SK-N-SH (cell line): ENCODE results near the gene CHST7. TPM values are rescaled to one million over a fixed set of nuclear protein-coding genes. Genes with fewer than 3 reads are reported as not detected.

Experiments used
- CTCF ChIA-PET: fragments of 300-600, 350-600 bp; formaldehyde crosslinking; extraction: SDS; loops from one replicate; lab custom pipeline; 2021; lab: Yijun Ruan, JAX
- POLR2A ChIA-PET: fragments of 350-600 bp; sonication (Branson Sonifier 250); formaldehyde crosslinking; extraction: SDS; loops from one replicate; lab custom pipeline; 2020; ENCODE audit warnings: antibody characterized with exemption, inconsistent platforms; lab: Yijun Ruan, JAX
- DNase-seq: peaks from one replicate; pipeline ENCODE4 v3.0.0; 2012
- H2AFZ ChIP-seq: fragments of 200-600 bp; sonication (generic); 2 replicates; pipeline ENCODE4 v1.8.1; 2016; ENCODE audit warnings: antibody characterized with exemption, mild to moderate bottlenecking, low read depth
- H3F3A ChIP-seq: fragments of 200-600 bp; sonication (generic); replicated peaks from 2 replicates; pipeline ENCODE3; 2016; ENCODE audit warnings: antibody characterized with exemption, mild to moderate bottlenecking; ENCODE audit not compliant: insufficient read depth
- H3K27ac ChIP-seq, 2 experiments: fragments of 200-500 bp in 1 of 2; fragments of 200-600 bp in 1 of 2; sonication (Bioruptor generic) in 1 of 2; sonication (generic), shearing (Covaris generic) in 1 of 2; 2 replicates each; pipeline versions ENCODE4 v1.5.1 to v1.6.1; 2014 to 2016; ENCODE audit warnings: low read depth in 2 of 2, inconsistent platforms in 1 of 2, low read length in 1 of 2, mild to moderate bottlenecking in 1 of 2, mixed read lengths in 1 of 2
- H3K27me3 ChIP-seq: fragments of 200-600 bp; sonication (generic), shearing (Covaris generic); 2 replicates; pipeline ENCODE4 v1.6.1; 2016; ENCODE audit warnings: mixed run types; ENCODE audit not compliant: insufficient read depth
- H3K36me3 ChIP-seq, 2 experiments: fragments of 200-500 bp in 1 of 2; fragments of 200-600 bp in 1 of 2; sonication (Bioruptor generic) in 1 of 2; sonication (generic) in 1 of 2; replicated peaks in 1 of 2; 2 replicates each; pipeline versions ENCODE3 to v1.5.1; 2014 to 2016; ENCODE audit warnings: low read length in 1 of 2, mild to moderate bottlenecking in 1 of 2; ENCODE audit not compliant: insufficient read depth in 2 of 2, control insufficient read depth in 1 of 2
- H3K4me1 ChIP-seq, 2 experiments: fragments of 200-500 bp in 1 of 2; fragments of 200-600 bp in 1 of 2; sonication (Bioruptor generic) in 1 of 2; sonication (generic), shearing (Covaris generic) in 1 of 2; 2 replicates each; pipeline versions ENCODE4 v1.5.1 to v1.6.1; 2014 to 2016; ENCODE audit warnings: low read depth in 1 of 2, low read length in 1 of 2, mixed run types in 1 of 2; ENCODE audit not compliant: insufficient read depth in 2 of 2, control insufficient read depth in 1 of 2
- H3K4me2 ChIP-seq: fragments of 200-600 bp; sonication (generic), shearing (Covaris generic); 2 replicates; pipeline ENCODE4 v1.6.1; 2017; ENCODE audit warnings: mixed run types
- H3K4me3 ChIP-seq, 2 experiments: fragments of 200-500 bp in 1 of 2; fragments of 200-600 bp in 1 of 2; sonication (Bioruptor generic) in 1 of 2; sonication (generic), shearing (Covaris generic) in 1 of 2; 2 replicates each; pipeline versions ENCODE4 v1.5.1 to v1.8.1; 2014 to 2016; ENCODE audit warnings: low read depth in 2 of 2, inconsistent platforms in 1 of 2, low read length in 1 of 2, mild to moderate bottlenecking in 1 of 2, mixed read lengths in 1 of 2, moderate library complexity in 1 of 2
- H3K79me2 ChIP-seq: fragments of 200-600 bp; sonication (generic); 2 replicates; pipeline ENCODE4 v1.8.1; 2017; ENCODE audit warnings: mild to moderate bottlenecking; ENCODE audit not compliant: insufficient read depth
- H3K9ac ChIP-seq: fragments of 200-600 bp; sonication (generic); 2 replicates; pipeline ENCODE4 v1.6.1; 2017; ENCODE audit warnings: mixed run types
- H3K9me2 ChIP-seq: fragments of 200-600 bp; sonication (generic); 2 replicates; pipeline ENCODE4 v1.6.1; 2017; ENCODE audit warnings: mixed run types
- H3K9me3 ChIP-seq: fragments of 200-600 bp; sonication (generic); 2 replicates; pipeline ENCODE4 v1.6.1; 2017; ENCODE audit warnings: mixed run types, mild to moderate bottlenecking, moderate library complexity
- H4K20me1 ChIP-seq: fragments of 200-600 bp; sonication (generic); 2 replicates; pipeline ENCODE4 v1.6.1; 2017; ENCODE audit warnings: mild to moderate bottlenecking, mixed run types; ENCODE audit not compliant: insufficient read depth
- EP300 ChIP-seq, 2 experiments: IDR thresholded peaks; 2 replicates each; pipeline versions ENCODE4 v1.4.0 to v1.6.1; 2012; ENCODE audit warnings: borderline replicate concordance in 1 of 2, low read depth in 1 of 2, low read length in 1 of 2
- FOSL2 ChIP-seq: IDR thresholded peaks from 2 replicates; pipeline ENCODE4 v1.4.0; 2012; ENCODE audit warnings: low read depth, mild to moderate bottlenecking, moderate library complexity, borderline replicate concordance
- GATA2 ChIP-seq: sonication (generic); formaldehyde crosslinking; IDR thresholded peaks from 2 replicates; pipeline ENCODE4 v1.5.0; 2020; ENCODE audit warnings: mild to moderate bottlenecking, missing genetic modification reagents
- MXI1 ChIP-seq: IDR thresholded peaks from 2 replicates; pipeline ENCODE4 v1.6.1; 2012; ENCODE audit warnings: mild to moderate bottlenecking, low read depth, low read length, improper control_type of control experiment
- NFIC ChIP-seq: IDR thresholded peaks from 2 replicates; pipeline ENCODE4 v1.4.0; 2012; ENCODE audit warnings: borderline replicate concordance
- RAD21 ChIP-seq: IDR thresholded peaks from 2 replicates; pipeline ENCODE4 v1.6.1; 2012; ENCODE audit warnings: mild to moderate bottlenecking, low read length
- RCOR1 ChIP-seq: fragments of 150-350 bp; IDR thresholded peaks from 2 replicates; pipeline ENCODE4 v1.6.1; 2017; ENCODE audit warnings: antibody characterized with exemption, low read length
- SIN3A ChIP-seq: IDR thresholded peaks from 2 replicates; pipeline ENCODE4 v1.6.1; 2012; ENCODE audit warnings: low read depth, mild to moderate bottlenecking, low read length, moderate library complexity, borderline replicate concordance
- SMC3 ChIP-seq: IDR thresholded peaks from 2 replicates; pipeline ENCODE4 v1.6.1; 2012; ENCODE audit warnings: low read depth, low read length, improper control_type of control experiment
- TAF1 ChIP-seq: IDR thresholded peaks from 2 replicates; pipeline ENCODE4 v1.6.1; 2012; ENCODE audit warnings: low read depth, mild to moderate bottlenecking, low read length, moderate library complexity, borderline replicate concordance
- TCF12 ChIP-seq: IDR thresholded peaks from 2 replicates; pipeline ENCODE4 v1.4.0; 2012
- TEAD4 ChIP-seq: IDR thresholded peaks from 2 replicates; pipeline ENCODE4 v1.4.0; 2012; ENCODE audit warnings: mild to moderate bottlenecking, borderline replicate concordance; ENCODE audit not compliant: insufficient read depth
- WGBS: methylation state at CpG from one replicate; pipeline ENCODE4 v1.1.6; 2017; ENCODE audit warnings: low lambda C conversion rate; 5-methylcytosine and 5-hydroxymethylcytosine counted together
- polyA plus RNA-seq, 3 experiments: library from polyadenylated mRNA; depleted of rRNA; stranded (reverse); fragments of >200 nt; gene quantifications; 2 replicates each; pipeline ENCODE4 v1.2.3, GENCODE V29; 2012
- TF ChIP-seq, protein P1 (sequence below): IDR thresholded peaks from 2 replicates; pipeline ENCODE4; 2012
- TF ChIP-seq, protein P2 (sequence below): fragments of 200-600 bp; sonication (generic); IDR thresholded peaks from 2 replicates; pipeline ENCODE4 v1.6.1; 2017; ENCODE audit warnings: antibody characterized with exemption, mild to moderate bottlenecking, moderate library complexity
- TF ChIP-seq, protein P3 (sequence below): IDR thresholded peaks from 2 replicates; pipeline ENCODE4 v1.6.1; 2012; ENCODE audit warnings: mild to moderate bottlenecking, low read depth, low read length, moderate library complexity
- TF ChIP-seq, protein P4 (sequence below): fragments of 150-350 bp; IDR thresholded peaks from 2 replicates; pipeline ENCODE4 v1.6.1; 2017; ENCODE audit warnings: antibody characterized with exemption, low read length, low read depth, borderline replicate concordance
- TF ChIP-seq, protein P5 (sequence below): fragments of 150-350 bp; IDR thresholded peaks from 2 replicates; pipeline ENCODE4 v1.6.1; 2016; ENCODE audit warnings: mild to moderate bottlenecking, low read depth, low read length

CHST7 gene
- polyA plus RNA-seq, 1 of the 3 experiments (the other 2 are of a cell fraction), result 6.2 TPM

DNA sequence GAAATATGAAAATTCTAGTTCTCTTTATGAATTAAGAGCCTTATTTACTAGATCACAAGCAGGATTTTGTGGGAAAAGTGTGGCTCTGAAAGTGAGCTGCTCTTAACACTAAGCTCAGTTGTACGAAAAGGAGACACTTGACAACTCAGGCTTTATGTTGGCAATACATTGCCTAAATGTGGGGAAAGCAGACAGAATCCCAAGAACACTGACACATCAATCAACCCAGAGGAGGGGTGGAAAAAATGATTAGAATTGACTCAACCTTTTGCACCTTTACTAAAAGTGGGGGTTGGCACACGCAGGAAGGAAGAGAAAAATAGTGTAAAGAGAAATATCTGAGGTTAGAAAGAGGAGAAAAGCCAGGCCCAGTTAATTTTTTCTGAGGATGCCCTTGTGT is 61.6 kb downstream of the CHST7 start:
- Histone ChIP-seq H2AFZ (no peak overlapping the region), H3K9me2 (no peaks in the 10 kb centered on the region)
- CTCF ChIA-PET, result interaction anchor here (1.4 kb wide), 1 partner anchor 62 kb away, joined by 3 read pairs; no protein-coding TSS in a partner anchor

DNA sequence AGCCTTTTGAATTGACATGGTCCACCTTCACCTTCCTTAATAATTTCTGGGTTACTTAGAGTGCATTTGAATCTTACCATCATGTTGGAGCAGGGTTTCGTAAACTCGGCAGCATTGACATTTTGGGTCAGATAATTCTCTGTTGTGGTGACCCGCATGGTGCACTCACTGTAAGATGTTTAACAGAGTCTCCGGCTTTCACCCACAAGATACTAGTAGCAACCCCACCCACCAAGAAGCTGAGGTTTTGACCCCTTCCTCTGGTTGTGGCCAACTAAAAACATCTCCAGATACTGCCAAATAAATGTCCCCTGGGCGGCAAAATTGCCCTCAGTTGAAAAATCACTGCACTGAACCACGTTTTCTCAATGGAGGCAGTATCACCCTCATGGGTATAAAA is 62.7 kb downstream of the CHST7 start:
- H3K4me2 ChIP-seq, result no peak overlapping the region
- H3F3A ChIP-seq, result peaks cover 4% of the 10 kb centered on the region
- POLR2A ChIA-PET, result no interaction called here
- H3K79me2 ChIP-seq, result no peaks in the 10 kb centered on the region
- H2AFZ ChIP-seq, result no peak overlapping the region
- no peaks in the 10 kb centered on the region for H4K20me1 ChIP-seq
- no peaks in the 10 kb centered on the region for H3K9me2 ChIP-seq
- no peak overlapping the region for H3K4me3 ChIP-seq
- DNase-seq, result no peak
- WGBS, result 53% methylated on average over 6 of the region's 6 CpGs
- H3K27ac ChIP-seq, result no peak overlapping the region
- H3K36me3 ChIP-seq, result no peaks in the 10 kb centered on the region
- H3K9ac ChIP-seq, result no peak overlapping the region
- no peaks in the 10 kb centered on the region for H3K9me3 ChIP-seq
- no peaks in the 10 kb centered on the region; a peak in 2 of 4 replicates for H3K4me1 ChIP-seq
- CTCF ChIA-PET, result no interaction called here
- no peaks in the 10 kb centered on the region; the same call in 1 of the 2 replicates for H3K27me3 ChIP-seq
- TF ChIP-seq, protein P1, sequence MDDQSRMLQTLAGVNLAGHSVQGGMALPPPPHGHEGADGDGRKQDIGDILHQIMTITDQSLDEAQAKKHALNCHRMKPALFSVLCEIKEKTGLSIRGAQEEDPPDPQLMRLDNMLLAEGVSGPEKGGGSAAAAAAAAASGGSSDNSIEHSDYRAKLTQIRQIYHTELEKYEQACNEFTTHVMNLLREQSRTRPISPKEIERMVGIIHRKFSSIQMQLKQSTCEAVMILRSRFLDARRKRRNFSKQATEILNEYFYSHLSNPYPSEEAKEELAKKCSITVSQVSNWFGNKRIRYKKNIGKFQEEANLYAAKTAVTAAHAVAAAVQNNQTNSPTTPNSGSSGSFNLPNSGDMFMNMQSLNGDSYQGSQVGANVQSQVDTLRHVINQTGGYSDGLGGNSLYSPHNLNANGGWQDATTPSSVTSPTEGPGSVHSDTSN, result no peak
- TF ChIP-seq, protein P2, sequence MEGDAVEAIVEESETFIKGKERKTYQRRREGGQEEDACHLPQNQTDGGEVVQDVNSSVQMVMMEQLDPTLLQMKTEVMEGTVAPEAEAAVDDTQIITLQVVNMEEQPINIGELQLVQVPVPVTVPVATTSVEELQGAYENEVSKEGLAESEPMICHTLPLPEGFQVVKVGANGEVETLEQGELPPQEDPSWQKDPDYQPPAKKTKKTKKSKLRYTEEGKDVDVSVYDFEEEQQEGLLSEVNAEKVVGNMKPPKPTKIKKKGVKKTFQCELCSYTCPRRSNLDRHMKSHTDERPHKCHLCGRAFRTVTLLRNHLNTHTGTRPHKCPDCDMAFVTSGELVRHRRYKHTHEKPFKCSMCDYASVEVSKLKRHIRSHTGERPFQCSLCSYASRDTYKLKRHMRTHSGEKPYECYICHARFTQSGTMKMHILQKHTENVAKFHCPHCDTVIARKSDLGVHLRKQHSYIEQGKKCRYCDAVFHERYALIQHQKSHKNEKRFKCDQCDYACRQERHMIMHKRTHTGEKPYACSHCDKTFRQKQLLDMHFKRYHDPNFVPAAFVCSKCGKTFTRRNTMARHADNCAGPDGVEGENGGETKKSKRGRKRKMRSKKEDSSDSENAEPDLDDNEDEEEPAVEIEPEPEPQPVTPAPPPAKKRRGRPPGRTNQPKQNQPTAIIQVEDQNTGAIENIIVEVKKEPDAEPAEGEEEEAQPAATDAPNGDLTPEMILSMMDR, result no peak
- TF ChIP-seq, protein P3, sequence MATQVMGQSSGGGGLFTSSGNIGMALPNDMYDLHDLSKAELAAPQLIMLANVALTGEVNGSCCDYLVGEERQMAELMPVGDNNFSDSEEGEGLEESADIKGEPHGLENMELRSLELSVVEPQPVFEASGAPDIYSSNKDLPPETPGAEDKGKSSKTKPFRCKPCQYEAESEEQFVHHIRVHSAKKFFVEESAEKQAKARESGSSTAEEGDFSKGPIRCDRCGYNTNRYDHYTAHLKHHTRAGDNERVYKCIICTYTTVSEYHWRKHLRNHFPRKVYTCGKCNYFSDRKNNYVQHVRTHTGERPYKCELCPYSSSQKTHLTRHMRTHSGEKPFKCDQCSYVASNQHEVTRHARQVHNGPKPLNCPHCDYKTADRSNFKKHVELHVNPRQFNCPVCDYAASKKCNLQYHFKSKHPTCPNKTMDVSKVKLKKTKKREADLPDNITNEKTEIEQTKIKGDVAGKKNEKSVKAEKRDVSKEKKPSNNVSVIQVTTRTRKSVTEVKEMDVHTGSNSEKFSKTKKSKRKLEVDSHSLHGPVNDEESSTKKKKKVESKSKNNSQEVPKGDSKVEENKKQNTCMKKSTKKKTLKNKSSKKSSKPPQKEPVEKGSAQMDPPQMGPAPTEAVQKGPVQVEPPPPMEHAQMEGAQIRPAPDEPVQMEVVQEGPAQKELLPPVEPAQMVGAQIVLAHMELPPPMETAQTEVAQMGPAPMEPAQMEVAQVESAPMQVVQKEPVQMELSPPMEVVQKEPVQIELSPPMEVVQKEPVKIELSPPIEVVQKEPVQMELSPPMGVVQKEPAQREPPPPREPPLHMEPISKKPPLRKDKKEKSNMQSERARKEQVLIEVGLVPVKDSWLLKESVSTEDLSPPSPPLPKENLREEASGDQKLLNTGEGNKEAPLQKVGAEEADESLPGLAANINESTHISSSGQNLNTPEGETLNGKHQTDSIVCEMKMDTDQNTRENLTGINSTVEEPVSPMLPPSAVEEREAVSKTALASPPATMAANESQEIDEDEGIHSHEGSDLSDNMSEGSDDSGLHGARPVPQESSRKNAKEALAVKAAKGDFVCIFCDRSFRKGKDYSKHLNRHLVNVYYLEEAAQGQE, result no peak
- TF ChIP-seq TEAD4 (no peak), SIN3A (no peak), MXI1 (no peak), RCOR1 (no peak), TCF12 (no peak), FOSL2 (no peak), SMC3 (no peak), NFIC (no peak), TAF1 (no peak), RAD21 (no peak)
- TF ChIP-seq, protein P4, sequence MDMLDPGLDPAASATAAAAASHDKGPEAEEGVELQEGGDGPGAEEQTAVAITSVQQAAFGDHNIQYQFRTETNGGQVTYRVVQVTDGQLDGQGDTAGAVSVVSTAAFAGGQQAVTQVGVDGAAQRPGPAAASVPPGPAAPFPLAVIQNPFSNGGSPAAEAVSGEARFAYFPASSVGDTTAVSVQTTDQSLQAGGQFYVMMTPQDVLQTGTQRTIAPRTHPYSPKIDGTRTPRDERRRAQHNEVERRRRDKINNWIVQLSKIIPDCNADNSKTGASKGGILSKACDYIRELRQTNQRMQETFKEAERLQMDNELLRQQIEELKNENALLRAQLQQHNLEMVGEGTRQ, result no peak
- TF ChIP-seq, protein P5, sequence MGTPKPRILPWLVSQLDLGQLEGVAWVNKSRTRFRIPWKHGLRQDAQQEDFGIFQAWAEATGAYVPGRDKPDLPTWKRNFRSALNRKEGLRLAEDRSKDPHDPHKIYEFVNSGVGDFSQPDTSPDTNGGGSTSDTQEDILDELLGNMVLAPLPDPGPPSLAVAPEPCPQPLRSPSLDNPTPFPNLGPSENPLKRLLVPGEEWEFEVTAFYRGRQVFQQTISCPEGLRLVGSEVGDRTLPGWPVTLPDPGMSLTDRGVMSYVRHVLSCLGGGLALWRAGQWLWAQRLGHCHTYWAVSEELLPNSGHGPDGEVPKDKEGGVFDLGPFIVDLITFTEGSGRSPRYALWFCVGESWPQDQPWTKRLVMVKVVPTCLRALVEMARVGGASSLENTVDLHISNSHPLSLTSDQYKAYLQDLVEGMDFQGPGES, result no peak

More for the DNA sequence above, 61.6 kb downstream of the CHST7 start:
- Histone ChIP-seq H3K4me3 (no peak overlapping the region), H3K27ac (no peak overlapping the region), H3K36me3 (no peaks in the 10 kb centered on the region)
- no peak for TF ChIP-seq GATA2 (CRISPR knock-in tag)
- TF ChIP-seq, protein P4, result no peak
- no peak for TF ChIP-seq EP300 (IDR thresholded peaks at IDR 0.05; ENCODE audit: borderline replicate concordance in 1 of 2, low read depth in 1 of 2, low read length in 1 of 2)
- no peak for TF ChIP-seq TCF12
- no peak for TF ChIP-seq SIN3A
- TF ChIP-seq, all 33 proteins: peak for 0
- Histone ChIP-seq H3K4me1 (no peaks in the 10 kb centered on the region; a peak in 2 of 4 replicates), H3K27me3 (no peaks in the 10 kb centered on the region; the same call in 1 of the 2 replicates), H3K79me2 (no peaks in the 10 kb centered on the region), H3K9me3 (no peaks in the 10 kb centered on the region), H3K9ac (no peak overlapping the region), H4K20me1 (no peaks in the 10 kb centered on the region), H3K4me2 (no peak overlapping the region), H3F3A (no peaks in the 10 kb centered on the region)
- POLR2A ChIA-PET, result no interaction called here
- no peak for DNase-seq
- WGBS, result 48% methylated on average over 2 of the region's 2 CpGs
